ENCODE measurements around the gene ABO.

Gene ABO

GRCh38 chr9:133248726-133249295, 26.2 kb downstream of the ABO start:
- H3K4me2 ChIP-seq (ENCODE audit: insufficient read depth, low read length) = no peak overlapping the region
- no peak for ATAC-seq (ENCODE audit: insufficient read depth, low read depth)
- no peak overlapping the region for H3K9ac ChIP-seq (ENCODE audit: low read depth, low read length)
- H3K79me2 ChIP-seq (ENCODE audit: insufficient read depth, low read length) = no peaks in the 10 kb centered on the region
- peaks cover 8% of the 10 kb centered on the region for H3K27me3 ChIP-seq (ENCODE audit: insufficient read depth, low read length, poor library complexity)
- TF ChIP-seq, protein P1, sequence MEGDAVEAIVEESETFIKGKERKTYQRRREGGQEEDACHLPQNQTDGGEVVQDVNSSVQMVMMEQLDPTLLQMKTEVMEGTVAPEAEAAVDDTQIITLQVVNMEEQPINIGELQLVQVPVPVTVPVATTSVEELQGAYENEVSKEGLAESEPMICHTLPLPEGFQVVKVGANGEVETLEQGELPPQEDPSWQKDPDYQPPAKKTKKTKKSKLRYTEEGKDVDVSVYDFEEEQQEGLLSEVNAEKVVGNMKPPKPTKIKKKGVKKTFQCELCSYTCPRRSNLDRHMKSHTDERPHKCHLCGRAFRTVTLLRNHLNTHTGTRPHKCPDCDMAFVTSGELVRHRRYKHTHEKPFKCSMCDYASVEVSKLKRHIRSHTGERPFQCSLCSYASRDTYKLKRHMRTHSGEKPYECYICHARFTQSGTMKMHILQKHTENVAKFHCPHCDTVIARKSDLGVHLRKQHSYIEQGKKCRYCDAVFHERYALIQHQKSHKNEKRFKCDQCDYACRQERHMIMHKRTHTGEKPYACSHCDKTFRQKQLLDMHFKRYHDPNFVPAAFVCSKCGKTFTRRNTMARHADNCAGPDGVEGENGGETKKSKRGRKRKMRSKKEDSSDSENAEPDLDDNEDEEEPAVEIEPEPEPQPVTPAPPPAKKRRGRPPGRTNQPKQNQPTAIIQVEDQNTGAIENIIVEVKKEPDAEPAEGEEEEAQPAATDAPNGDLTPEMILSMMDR (IDR thresholded peaks at IDR 0.05; ENCODE audit: borderline replicate concordance, extremely low read depth, low read length, poor library complexity, severe bottlenecking) = no peak
- no peak for TF ChIP-seq EZH2 (IDR thresholded peaks at IDR 0.05; ENCODE audit: borderline replicate concordance, low read depth, low read length, severe bottlenecking)
- no peak overlapping the region for H3K4me3 ChIP-seq (ENCODE audit: low read depth in 1 of 2, low read length in 2 of 2)
- H3K4me1 ChIP-seq (ENCODE audit: insufficient read depth, low read length) = no peaks in the 10 kb centered on the region
- H3K36me3 ChIP-seq (ENCODE audit: insufficient read depth, low read length) = no peaks in the 10 kb centered on the region
- no peaks in the 10 kb centered on the region for H4K20me1 ChIP-seq (ENCODE audit: insufficient read depth, low read length)
- H3K9me3 ChIP-seq (ENCODE audit: insufficient read depth, low read length, severe bottlenecking) = no peaks in the 10 kb centered on the region
- no peak overlapping the region for H3K27ac ChIP-seq (ENCODE audit: low read length)
- no peak overlapping the region for H2AFZ ChIP-seq (ENCODE audit: low read depth, low read length)
- DNase-seq = no peak

DNA sequence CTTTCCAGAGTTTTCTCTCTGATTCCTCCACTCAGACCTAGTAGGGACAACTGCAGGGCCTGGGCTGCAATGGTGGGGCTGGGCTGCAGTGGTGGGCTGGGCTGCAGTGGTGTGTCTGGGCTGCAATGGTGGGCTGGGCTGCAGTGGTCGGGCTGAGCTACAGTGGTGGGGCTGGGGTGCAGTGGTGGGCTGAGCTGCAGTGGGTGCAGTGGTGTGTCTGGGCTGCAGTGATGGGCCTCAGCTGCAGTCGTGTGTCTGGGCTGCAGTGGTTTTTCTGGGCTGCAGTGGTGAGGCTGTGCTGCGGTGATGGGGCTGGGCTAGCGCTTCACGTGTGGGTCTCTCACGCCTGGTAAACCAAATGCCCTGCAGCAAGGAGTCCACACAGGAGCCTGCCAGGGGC, 27.4 kb downstream of the ABO start:
- ATAC-seq (ENCODE audit: insufficient read depth, low read depth) (no peak), DNase-seq (no peak)
- no peak overlapping the region for H3K27ac ChIP-seq (ENCODE audit: low read length)
- H4K20me1 ChIP-seq (ENCODE audit: insufficient read depth, low read length) = no peaks in the 10 kb centered on the region
- H2AFZ ChIP-seq (ENCODE audit: low read depth, low read length) = no peak overlapping the region
- no peak for TF ChIP-seq EZH2 (IDR thresholded peaks at IDR 0.05; ENCODE audit: borderline replicate concordance, low read depth, low read length, severe bottlenecking)
- TF ChIP-seq, protein P1 (IDR thresholded peaks at IDR 0.05; ENCODE audit: borderline replicate concordance, extremely low read depth, low read length, poor library complexity, severe bottlenecking) = no peak
- no peak overlapping the region for H3K4me3 ChIP-seq (ENCODE audit: low read depth in 1 of 2, low read length in 2 of 2)
- H3K9me3 ChIP-seq (ENCODE audit: insufficient read depth, low read length, severe bottlenecking) = no peaks in the 10 kb centered on the region
- peaks cover 8% of the 10 kb centered on the region for H3K27me3 ChIP-seq (ENCODE audit: insufficient read depth, low read length, poor library complexity)
- no peak overlapping the region for H3K9ac ChIP-seq (ENCODE audit: low read depth, low read length)
- H3K79me2 ChIP-seq (ENCODE audit: insufficient read depth, low read length) = no peaks in the 10 kb centered on the region
- H3K4me2 ChIP-seq (ENCODE audit: insufficient read depth, low read length) = no peak overlapping the region
- no peaks in the 10 kb centered on the region for H3K4me1 ChIP-seq (ENCODE audit: insufficient read depth, low read length)
- H3K36me3 ChIP-seq (ENCODE audit: insufficient read depth, low read length) = no peaks in the 10 kb centered on the region

GRCh38 chr9:133246991-133247390, 28.0 kb downstream of the ABO start:
- no peaks in the 10 kb centered on the region for H4K20me1 ChIP-seq (ENCODE audit: insufficient read depth, low read length)
- H3K4me3 ChIP-seq (ENCODE audit: low read depth in 1 of 2, low read length in 2 of 2) = no peak overlapping the region
- no peak for ATAC-seq (ENCODE audit: insufficient read depth, low read depth)
- H3K27ac ChIP-seq (ENCODE audit: low read length) = no peak overlapping the region
- no peaks in the 10 kb centered on the region for H3K9me3 ChIP-seq (ENCODE audit: insufficient read depth, low read length, severe bottlenecking)
- no peaks in the 10 kb centered on the region for H3K36me3 ChIP-seq (ENCODE audit: insufficient read depth, low read length)
- no peak for DNase-seq
- H3K9ac ChIP-seq (ENCODE audit: low read depth, low read length) = no peak overlapping the region
- TF ChIP-seq EZH2 (IDR thresholded peaks at IDR 0.05; ENCODE audit: borderline replicate concordance, low read depth, low read length, severe bottlenecking) = no peak
- TF ChIP-seq, protein P1 (IDR thresholded peaks at IDR 0.05; ENCODE audit: borderline replicate concordance, extremely low read depth, low read length, poor library complexity, severe bottlenecking) = no peak
- no peaks in the 10 kb centered on the region for H3K4me1 ChIP-seq (ENCODE audit: insufficient read depth, low read length)
- H2AFZ ChIP-seq (ENCODE audit: low read depth, low read length) = no peak overlapping the region
- H3K79me2 ChIP-seq (ENCODE audit: insufficient read depth, low read length) = no peaks in the 10 kb centered on the region
- H3K27me3 ChIP-seq (ENCODE audit: insufficient read depth, low read length, poor library complexity) = peaks cover 8% of the 10 kb centered on the region
- no peak overlapping the region for H3K4me2 ChIP-seq (ENCODE audit: insufficient read depth, low read length)
